H1 (cell line): ENCODE results near the gene SLC6A20. TPM values are rescaled to one million over a fixed set of nuclear protein-coding genes. Genes with fewer than 3 reads are reported as not detected.
"Not testable (repeated sequence)": the region's sequence is repeated elsewhere in the genome, so short reads cannot be mapped to it uniquely, and the experiment has no call there.

Experiments
- CTCF ChIA-PET: fragments of 300-600 bp; sonication (Branson Sonifier 250); formaldehyde crosslinking; loops from one replicate; lab custom pipeline; 2021; ENCODE audit not compliant: partially characterized antibody; lab: Charles Lee
- POLR2A ChIA-PET: fragments of 300-600 bp; sonication (Branson Sonifier 250); formaldehyde crosslinking; loops from one replicate; lab custom pipeline; 2021; ENCODE audit warnings: inconsistent platforms; ENCODE audit not compliant: partially characterized antibody; lab: Charles Lee
- DNase-seq, 2 experiments: peaks; one replicate each; pipeline versions ENCODE4 v3.0.0 to v3.0.0-alpha.2; 2010 to 2022; ENCODE audit warnings: low spot score in 2 of 2, low read depth in 1 of 2, mixed read lengths in 1 of 2
- FAIRE-seq: peaks from 2 replicates; lab custom pipeline; 2011; peaks lifted over from hg19 to GRCh38; lab: Jason Lieb, UNC
- H2AFZ ChIP-seq: 2 replicates; pipeline ENCODE4 v1.8.1; 2012; ENCODE audit warnings: low read length, inconsistent platforms
- H2AK5ac ChIP-seq: 2 replicates; pipeline ENCODE4 v1.6.1; 2013; ENCODE audit warnings: low read depth, low read length
- H2BK120ac ChIP-seq: replicated peaks from 2 replicates; pipeline ENCODE3; 2013; ENCODE audit warnings: low read depth, low read length, inconsistent platforms
- H2BK12ac ChIP-seq: 2 replicates; pipeline ENCODE4 v1.6.1; 2013; ENCODE audit warnings: low read depth, low read length
- H2BK15ac ChIP-seq: 2 replicates; pipeline ENCODE4 v1.6.1; 2013; ENCODE audit warnings: low read length
- H2BK20ac ChIP-seq: 2 replicates; pipeline ENCODE4 v1.6.1; 2013; ENCODE audit warnings: low read length
- H2BK5ac ChIP-seq: 2 replicates; pipeline ENCODE4 v1.6.1; 2013; ENCODE audit warnings: low read depth, low read length
- H3K14ac ChIP-seq: 2 replicates; pipeline ENCODE4 v1.6.1; 2013; ENCODE audit warnings: inconsistent platforms; ENCODE audit not compliant: insufficient read length
- H3K18ac ChIP-seq: 2 replicates; pipeline ENCODE4 v1.6.1; 2013; ENCODE audit warnings: low read length; ENCODE audit errors: extremely low read depth
- H3K23ac ChIP-seq: 2 replicates; pipeline ENCODE4 v1.6.1; 2013; ENCODE audit warnings: inconsistent platforms; ENCODE audit not compliant: insufficient read length
- H3K23me2 ChIP-seq: 2 replicates; pipeline ENCODE4 v1.6.1; 2013; ENCODE audit warnings: low read depth, low read length
- H3K27ac ChIP-seq: 2 replicates; pipeline ENCODE4 v1.6.1; 2011; ENCODE audit warnings: low read depth, low read length, inconsistent platforms
- H3K27me3 ChIP-seq, 4 experiments: replicated peaks in 1 of 4; 1 replicate in 1 of 4; 2 replicates in 3 of 4; pipeline versions ENCODE4 v1.6.1 to v1.8.1; 2011 to 2013; ENCODE audit warnings: low read length in 3 of 4, mild to moderate bottlenecking in 3 of 4, inconsistent platforms in 2 of 4, mixed read lengths in 2 of 4, moderate library complexity in 1 of 4; ENCODE audit not compliant: control insufficient read depth in 3 of 4, insufficient read depth in 3 of 4; ENCODE audit errors: extremely low read depth in 1 of 4
- H3K36me3 ChIP-seq, 4 experiments: 2 replicates each; pipeline versions ENCODE4 v1.6.1 to v1.8.1; 2011 to 2013; ENCODE audit warnings: mild to moderate bottlenecking in 4 of 4, low read length in 3 of 4, moderate library complexity in 2 of 4, control low read depth in 1 of 4, inconsistent platforms in 1 of 4; ENCODE audit not compliant: insufficient read depth in 4 of 4, control insufficient read depth in 2 of 4
- H3K4ac ChIP-seq: replicated peaks from 2 replicates; pipeline ENCODE3; 2013; ENCODE audit warnings: low read length, low read depth, mixed read lengths, inconsistent platforms; ENCODE audit not compliant: insufficient read length
- H3K4me1 ChIP-seq, 4 experiments: replicated peaks in 1 of 4; 1 replicate in 1 of 4; 2 replicates in 3 of 4; pipeline versions ENCODE4 v1.6.1 to v1.8.1; 2011 to 2013; ENCODE audit warnings: low read length in 3 of 4, inconsistent platforms in 2 of 4, mixed read lengths in 1 of 4; ENCODE audit not compliant: insufficient read depth in 4 of 4, control insufficient read depth in 3 of 4
- H3K4me2 ChIP-seq, 2 experiments: 2 replicates each; pipeline versions ENCODE4 v1.6.1 to v1.8.1; 2011 to 2013; ENCODE audit warnings: low read depth in 2 of 2, low read length in 2 of 2, control low read depth in 1 of 2, inconsistent platforms in 1 of 2, mild to moderate bottlenecking in 1 of 2; ENCODE audit not compliant: insufficient read depth in 1 of 2
- H3K4me3 ChIP-seq, 4 experiments: fragments of 200-600, 300-600 bp in 1 of 4; sonication (generic), shearing (Covaris generic), sonication (Bioruptor Twin) in 1 of 4; 2 replicates each; pipeline versions ENCODE4 v1.5.1 to v1.8.1; 2011 to 2016; ENCODE audit warnings: low read length in 4 of 4, low read depth in 3 of 4, control low read depth in 2 of 4, inconsistent platforms in 2 of 4, mild to moderate bottlenecking in 2 of 4, mixed read lengths in 1 of 4, moderate library complexity in 1 of 4; ENCODE audit not compliant: insufficient read depth in 2 of 4; ENCODE audit errors: extremely low read depth in 1 of 4
- H3K56ac ChIP-seq: replicated peaks from 2 replicates; pipeline ENCODE3; 2013; ENCODE audit warnings: low read depth, mild to moderate bottlenecking, mixed read lengths, low read length, inconsistent platforms; ENCODE audit not compliant: insufficient read length
- H3K79me1 ChIP-seq: 2 replicates; pipeline ENCODE4 v1.6.1; 2013; ENCODE audit warnings: low read depth, low read length, control low read depth
- H3K79me2 ChIP-seq, 2 experiments: 2 replicates each; pipeline versions ENCODE4 v1.6.1 to v1.8.1; 2012 to 2013; ENCODE audit warnings: low read length in 2 of 2, mild to moderate bottlenecking in 2 of 2, inconsistent platforms in 1 of 2; ENCODE audit not compliant: insufficient read depth in 2 of 2, control insufficient read depth in 1 of 2
- H3K9ac ChIP-seq, 4 experiments: replicated peaks in 1 of 4; 1 replicate in 1 of 4; 2 replicates in 3 of 4; pipeline versions ENCODE4 v1.6.1 to v1.8.1; 2011 to 2013; ENCODE audit warnings: low read depth in 3 of 4, low read length in 3 of 4, control low read depth in 2 of 4, mild to moderate bottlenecking in 2 of 4, moderate library complexity in 2 of 4, inconsistent platforms in 1 of 4; ENCODE audit errors: extremely low read depth in 1 of 4
- H3K9me3 ChIP-seq, 2 experiments: 2 replicates each; pipeline versions ENCODE4 v1.6.1 to v1.8.1; 2012 to 2013; ENCODE audit warnings: mild to moderate bottlenecking in 2 of 2, moderate library complexity in 2 of 2, control low read depth in 1 of 2, inconsistent platforms in 1 of 2, low read depth in 1 of 2, low read length in 1 of 2, mixed read lengths in 1 of 2; ENCODE audit not compliant: insufficient read depth in 2 of 2
- H4K20me1 ChIP-seq, 2 experiments: replicated peaks in 1 of 2; 2 replicates each; pipeline versions ENCODE3 to v1.8.1; 2011 to 2013; ENCODE audit warnings: inconsistent platforms in 2 of 2, low read length in 2 of 2, mild to moderate bottlenecking in 1 of 2; ENCODE audit not compliant: insufficient read depth in 2 of 2, control insufficient read depth in 1 of 2
- H4K5ac ChIP-seq: 2 replicates; pipeline ENCODE4 v1.6.1; 2013; ENCODE audit warnings: low read length, low read depth, mixed read lengths, inconsistent platforms; ENCODE audit not compliant: insufficient read length
- H4K8ac ChIP-seq: 2 replicates; pipeline ENCODE4 v1.8.0; 2013; ENCODE audit warnings: mild to moderate bottlenecking, moderate library complexity, low read length, inconsistent platforms; ENCODE audit not compliant: insufficient read depth; ENCODE audit errors: extremely low read depth
- H4K91ac ChIP-seq: replicated peaks from 2 replicates; pipeline ENCODE3; 2013; ENCODE audit warnings: low read length, mixed read lengths, inconsistent platforms; ENCODE audit not compliant: insufficient read length
- WGBS, 2 experiments: shearing (Covaris generic) in 1 of 2; methylation state at CpG; one replicate each; pipeline versions ENCODE4 v1.1.6 to v1.1.7; 2013 to 2015; ENCODE audit warnings: low lambda C conversion rate in 2 of 2, mixed read lengths in 2 of 2, inconsistent platforms in 1 of 2, low coverage in 1 of 2, missing lambda C conversion rate in 1 of 2; ENCODE audit not compliant: insufficient replicate concordance in 2 of 2, insufficient coverage in 1 of 2, insufficient read length in 1 of 2; ENCODE audit errors: extremely low coverage in 1 of 2, missing lambda C conversion rate in 1 of 2; 5-methylcytosine and 5-hydroxymethylcytosine counted together
- polyA plus RNA-seq, 7 experiments: library from polyadenylated mRNA; depleted of rRNA in 3 of 7; stranded (reverse) in 5 of 7; unstranded in 2 of 7; fragments of >200 nt in 5 of 7; fragments of 200-250 nt in 2 of 7; gene quantifications; 1 replicate in 5 of 7; 2 replicates in 1 of 7; 4 replicates in 1 of 7; pipeline versions ENCODE4 v1.2.1 to v1.2.3, GENCODE V29; 2011 to 2013; ENCODE audit warnings: missing spikeins in 2 of 7, mixed read lengths in 2 of 7
- total RNA-seq: library from RNA; stranded (reverse); fragmentation: NEBNext Ultra II Directional; extraction: Animal tissue kit (Norgen Biotek cat#: 25700); gene quantifications from 2 replicates; pipeline ENCODE4 v1.2.1, GENCODE V29; 2021

SLC6A20 gene
- total and polyA plus RNA-seq, 2 of the 8 experiments (the other 6 are each of a cell fraction or from before 2014, with no cell fraction given): 0.05 TPM; not detected in 1

- H3K23me2 ChIP-seq, H3K27ac ChIP-seq, H3K9ac ChIP-seq, H2AK5ac ChIP-seq, H3K79me2 ChIP-seq, H2BK5ac ChIP-seq, H4K91ac ChIP-seq, H3K79me1 ChIP-seq, H2BK120ac ChIP-seq, H3K18ac ChIP-seq, POLR2A ChIA-PET, H2AFZ ChIP-seq, H3K4ac ChIP-seq, H3K4me2 ChIP-seq, H3K56ac ChIP-seq, DNase-seq, H3K4me1 ChIP-seq, H2BK20ac ChIP-seq, H3K36me3 ChIP-seq, H2BK12ac ChIP-seq, H3K9me3 ChIP-seq, H2BK15ac ChIP-seq, H3K4me3 ChIP-seq, H4K5ac ChIP-seq, FAIRE-seq, H3K27me3 ChIP-seq, H3K23ac ChIP-seq, H3K14ac ChIP-seq, H4K20me1 ChIP-seq, H4K8ac ChIP-seq: not testable (repeated sequence)
- CTCF ChIA-PET: interaction anchor here (0.6 kb wide), 2 partner anchors 358 to 461 kb away, joined by 3 read pairs; no protein-coding TSS in a partner anchor
- WGBS, 2 experiments: 83% methylated on average over 7 of the region's 7 CpGs; no CpG with 5 or more reads in 1 of the 2 experiments
These were observed 39.2 kb downstream of the SLC6A20 start for GRCh38 chr3:45757141-45757540.
